ENCODE results near the gene HCRTR2.

HCRTR2 gene

DNA sequence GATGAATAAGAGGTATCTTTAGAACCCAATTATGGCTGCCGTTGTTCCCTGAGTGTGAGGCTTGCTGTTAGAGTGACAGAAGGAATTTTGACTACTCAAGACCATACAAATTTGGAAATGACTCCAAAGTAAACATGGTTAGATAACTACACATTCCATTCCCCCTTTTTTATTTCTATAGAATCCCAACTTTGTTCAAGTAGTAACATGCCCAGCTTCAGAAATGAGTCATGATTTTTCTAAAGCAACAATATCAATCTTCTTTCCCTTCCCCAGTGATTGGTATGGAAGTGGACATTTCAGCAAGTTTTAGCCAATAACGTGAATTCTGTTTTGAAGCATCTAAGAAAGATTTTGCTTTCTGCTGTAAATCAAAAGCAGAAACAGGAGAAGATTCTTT is 37.8 kb downstream of the HCRTR2 start:
- TF ChIP-seq EZH2phosphoT487 (conservative IDR thresholded peaks at IDR 0.05; ENCODE audit: low read length) (no peak), CTCF (IDR thresholded peaks at IDR 0.05; ENCODE audit: insufficient read depth, low read length, poor library complexity, severe bottlenecking) (no peak)
- H3K9me3 ChIP-seq (ENCODE audit: insufficient read depth, low read length) = peaks cover 4% of the 10 kb centered on the region; the same call in 1 of the 2 replicates
- no peak overlapping the region for H2AFZ ChIP-seq (ENCODE audit: low read depth, low read length, severe bottlenecking)
- no peaks in the 10 kb centered on the region for H4K20me1 ChIP-seq (ENCODE audit: low read depth, low read length)
- H3F3A ChIP-seq (ENCODE audit: insufficient read depth) = no peaks in the 10 kb centered on the region
- no peak overlapping the region for H3K4me3 ChIP-seq (ENCODE audit: insufficient read depth, low read length, poor library complexity, severe bottlenecking)
- no peaks in the 10 kb centered on the region for H3K9me2 ChIP-seq (replicated peaks; ENCODE audit: insufficient read depth, low read length)
- H3K27ac ChIP-seq (ENCODE audit: low read depth, low read length) = no peak overlapping the region
- no peak overlapping the region for H3K9ac ChIP-seq (ENCODE audit: low read length)
- H3K79me2 ChIP-seq (ENCODE audit: insufficient read depth, low read length) = no peaks in the 10 kb centered on the region
- H3K4me2 ChIP-seq (ENCODE audit: low read depth, low read length, poor library complexity, severe bottlenecking) = no peak overlapping the region
- no peaks in the 10 kb centered on the region for H3K36me3 ChIP-seq (ENCODE audit: low read length)
- no peaks in the 10 kb centered on the region for H3K27me3 ChIP-seq (ENCODE audit: low read length)

GRCh38 chr6:55220961-55221360 is 46.6 kb downstream of the HCRTR2 start:
- H3K9me3 ChIP-seq (ENCODE audit: insufficient read depth, low read length) = no peaks in the 10 kb centered on the region
- no peaks in the 10 kb centered on the region for H3K79me2 ChIP-seq (ENCODE audit: insufficient read depth, low read length)
- H3K4me2 ChIP-seq (ENCODE audit: low read depth, low read length, poor library complexity, severe bottlenecking) = no peak overlapping the region
- H3K9me2 ChIP-seq (replicated peaks; ENCODE audit: insufficient read depth, low read length) = no peaks in the 10 kb centered on the region
- H3K27ac ChIP-seq (ENCODE audit: low read depth, low read length) = no peak overlapping the region
- no peak overlapping the region for H3K4me3 ChIP-seq (ENCODE audit: insufficient read depth, low read length, poor library complexity, severe bottlenecking)
- no peaks in the 10 kb centered on the region for H4K20me1 ChIP-seq (ENCODE audit: low read depth, low read length)
- no peak overlapping the region for H2AFZ ChIP-seq (ENCODE audit: low read depth, low read length, severe bottlenecking)
- no peak overlapping the region for H3K9ac ChIP-seq (ENCODE audit: low read length)
- no peaks in the 10 kb centered on the region for H3K27me3 ChIP-seq (ENCODE audit: low read length)
- no peak for TF ChIP-seq CTCF (IDR thresholded peaks at IDR 0.05; ENCODE audit: insufficient read depth, low read length, poor library complexity, severe bottlenecking)
- TF ChIP-seq EZH2phosphoT487 (conservative IDR thresholded peaks at IDR 0.05; ENCODE audit: low read length) = no peak
- no peaks in the 10 kb centered on the region for H3K36me3 ChIP-seq (ENCODE audit: low read length)
- H3F3A ChIP-seq (ENCODE audit: insufficient read depth) = no peaks in the 10 kb centered on the region

GRCh38 chr6:55227862-55228261 is 53.5 kb downstream of the HCRTR2 start:
- Histone ChIP-seq H3K9me3 (ENCODE audit: insufficient read depth, low read length) (no peaks in the 10 kb centered on the region), H3K9ac (ENCODE audit: low read length) (no peak overlapping the region), H3K79me2 (ENCODE audit: insufficient read depth, low read length) (no peaks in the 10 kb centered on the region), H3K9me2 (replicated peaks; ENCODE audit: insufficient read depth, low read length) (no peaks in the 10 kb centered on the region), H3K4me3 (ENCODE audit: insufficient read depth, low read length, poor library complexity, severe bottlenecking) (no peak overlapping the region), H3F3A (ENCODE audit: insufficient read depth) (no peaks in the 10 kb centered on the region), H3K27ac (ENCODE audit: low read depth, low read length) (no peak overlapping the region), H3K4me2 (ENCODE audit: low read depth, low read length, poor library complexity, severe bottlenecking) (no peak overlapping the region), H4K20me1 (ENCODE audit: low read depth, low read length) (no peaks in the 10 kb centered on the region), H2AFZ (ENCODE audit: low read depth, low read length, severe bottlenecking) (no peak overlapping the region), H3K27me3 (ENCODE audit: low read length) (no peaks in the 10 kb centered on the region), H3K36me3 (ENCODE audit: low read length) (no peaks in the 10 kb centered on the region)
- no peak for TF ChIP-seq EZH2phosphoT487 (conservative IDR thresholded peaks at IDR 0.05; ENCODE audit: low read length)
- no peak for TF ChIP-seq CTCF (IDR thresholded peaks at IDR 0.05; ENCODE audit: insufficient read depth, low read length, poor library complexity, severe bottlenecking)
